ENCODE data around the gene NAIP. TPM values are rescaled to one million over a fixed set of nuclear protein-coding genes. Genes with fewer than 3 reads are reported as not detected.
"Not testable (repeated sequence)": the region's sequence is repeated elsewhere in the genome, so short reads cannot be mapped to it uniquely, and the experiment has no call there.

NAIP gene
- total RNA-seq, 1 experiment from 2014 or later: 6.6 TPM

- H3K4me1 ChIP-seq; intact Hi-C loops (cut with micrococcal nuclease; ENCODE audit: unreplicated experiment); H3K27me3 ChIP-seq (replicated peaks; ENCODE audit: control insufficient read depth, insufficient read depth, low read length); H3K4me3 ChIP-seq (ENCODE audit: low read depth, low read length); POLR2A ChIA-PET; H3K9me3 ChIP-seq; H3K36me3 Mint-ChIP-seq (ENCODE audit: insufficient read depth, unreplicated experiment); H3K36me3 ChIP-seq (ENCODE audit: control insufficient read depth, insufficient read depth, low read length); DNase-seq; BruUV-seq (replicated peaks); H3K4me3 Mint-ChIP-seq (ENCODE audit: unreplicated experiment); H3K27ac Mint-ChIP-seq (ENCODE audit: unreplicated experiment); H3K27me3 Mint-ChIP-seq (ENCODE audit: insufficient read depth, unreplicated experiment); CTCF ChIA-PET; H3K4me1 Mint-ChIP-seq (ENCODE audit: low read depth, unreplicated experiment); H3K9me3 Mint-ChIP-seq (ENCODE audit: unreplicated experiment): not testable (repeated sequence)
Observed at GRCh38 chr5:70953068-70953467, 72.1 kb downstream of the NAIP start.

- H3K27me3 Mint-ChIP-seq (ENCODE audit: insufficient read depth, unreplicated experiment); CTCF ChIA-PET; H3K4me1 ChIP-seq; H3K27ac Mint-ChIP-seq (ENCODE audit: unreplicated experiment); BruUV-seq (replicated peaks); intact Hi-C loops (cut with micrococcal nuclease; ENCODE audit: unreplicated experiment); DNase-seq; H3K4me1 Mint-ChIP-seq (ENCODE audit: low read depth, unreplicated experiment); H3K4me3 Mint-ChIP-seq (ENCODE audit: unreplicated experiment); POLR2A ChIA-PET; H3K36me3 Mint-ChIP-seq (ENCODE audit: insufficient read depth, unreplicated experiment); H3K27me3 ChIP-seq (replicated peaks; ENCODE audit: control insufficient read depth, insufficient read depth, low read length); H3K9me3 Mint-ChIP-seq (ENCODE audit: unreplicated experiment); H3K9me3 ChIP-seq; H3K36me3 ChIP-seq (ENCODE audit: control insufficient read depth, insufficient read depth, low read length); H3K4me3 ChIP-seq (ENCODE audit: low read depth, low read length): not testable (repeated sequence)
Observed at GRCh38 chr5:70932560-70932959, 92.6 kb downstream of the NAIP start.

- DNase-seq; H3K27me3 Mint-ChIP-seq (ENCODE audit: insufficient read depth, unreplicated experiment); H3K4me3 ChIP-seq (ENCODE audit: low read depth, low read length); H3K27me3 ChIP-seq (replicated peaks; ENCODE audit: control insufficient read depth, insufficient read depth, low read length); H3K36me3 ChIP-seq (ENCODE audit: control insufficient read depth, insufficient read depth, low read length); CTCF ChIA-PET; H3K9me3 ChIP-seq; intact Hi-C loops (cut with micrococcal nuclease; ENCODE audit: unreplicated experiment); H3K4me1 Mint-ChIP-seq (ENCODE audit: low read depth, unreplicated experiment); H3K27ac Mint-ChIP-seq (ENCODE audit: unreplicated experiment); H3K4me3 Mint-ChIP-seq (ENCODE audit: unreplicated experiment); H3K36me3 Mint-ChIP-seq (ENCODE audit: insufficient read depth, unreplicated experiment); POLR2A ChIA-PET; H3K4me1 ChIP-seq; BruUV-seq (replicated peaks); H3K9me3 Mint-ChIP-seq (ENCODE audit: unreplicated experiment): not testable (repeated sequence)
Observed at GRCh38 chr5:70931709-70932368, 93.3 kb downstream of the NAIP start.

GRCh38 chr5:70925211-70925562 is 100.0 kb downstream of the NAIP start:
- CTCF ChIA-PET; H3K36me3 ChIP-seq (ENCODE audit: control insufficient read depth, insufficient read depth, low read length); DNase-seq; H3K27me3 ChIP-seq (replicated peaks; ENCODE audit: control insufficient read depth, insufficient read depth, low read length); H3K27me3 Mint-ChIP-seq (ENCODE audit: insufficient read depth, unreplicated experiment); intact Hi-C loops (cut with micrococcal nuclease; ENCODE audit: unreplicated experiment); H3K4me3 ChIP-seq (ENCODE audit: low read depth, low read length); H3K4me1 Mint-ChIP-seq (ENCODE audit: low read depth, unreplicated experiment); H3K27ac Mint-ChIP-seq (ENCODE audit: unreplicated experiment); H3K4me1 ChIP-seq; BruUV-seq (replicated peaks); POLR2A ChIA-PET; H3K9me3 ChIP-seq; H3K4me3 Mint-ChIP-seq (ENCODE audit: unreplicated experiment); H3K36me3 Mint-ChIP-seq (ENCODE audit: insufficient read depth, unreplicated experiment); H3K9me3 Mint-ChIP-seq (ENCODE audit: unreplicated experiment): not testable (repeated sequence)

Other genes with a start within 250 kb of the NAIP start
- 4.6 and 5.4 TPM in 2 replicates for gene SERF1A, start 124.7 kb downstream of the NAIP start, total RNA-seq (2022)
- 60.7 and 61.4 TPM in 2 replicates for gene SMN1, start 100.3 kb downstream of the NAIP start, total RNA-seq (2022)
- 70.0 and 82.0 TPM in 2 replicates for gene GTF2H2, start 42.3 kb upstream of the NAIP start, total RNA-seq (2022)

Data from Caco-2 (cell line).